OCI-LY7 (cell line): ENCODE data around the gene ESRP2.

Source experiments
- EZH2phosphoT487 ChIP-seq: fragments of 200-600 bp; sonication (generic); IDR thresholded peaks from 2 replicates; pipeline ENCODE4 v1.6.1; 2018; ENCODE audit warnings: low read depth, borderline replicate concordance, mild to moderate bottlenecking, mixed run types, antibody characterized with exemption, low read length, moderate library complexity, mixed read lengths
- TF ChIP-seq, protein P1 (sequence below): fragments of 200-600 bp; sonication (generic); conservative IDR thresholded peaks from 2 replicates; pipeline ENCODE4 v1.5.1; 2014; ENCODE audit warnings: mild to moderate bottlenecking, antibody characterized with exemption, low read length, moderate library complexity, mixed read lengths

DNA sequence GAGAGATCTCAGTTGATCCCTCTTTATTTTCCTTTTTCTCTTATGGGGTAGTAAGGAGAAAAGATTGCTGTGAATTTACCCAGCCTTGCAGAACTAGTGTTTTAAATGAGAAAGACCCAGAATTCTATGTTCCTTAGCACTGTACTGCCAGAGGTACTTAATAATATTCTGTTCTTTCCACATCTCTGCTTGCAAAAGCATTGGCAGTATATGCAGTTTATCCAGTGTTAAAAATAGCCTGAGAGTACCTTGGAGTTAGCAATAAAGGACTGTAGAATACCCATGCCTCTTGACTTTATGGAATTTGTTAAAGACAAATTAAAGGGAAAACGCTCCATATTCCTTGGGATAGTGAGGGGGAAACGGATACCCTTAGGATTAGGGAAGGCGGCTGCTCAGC is 40.3 kb upstream of the ESRP2 start:
- TF ChIP-seq, protein P1, sequence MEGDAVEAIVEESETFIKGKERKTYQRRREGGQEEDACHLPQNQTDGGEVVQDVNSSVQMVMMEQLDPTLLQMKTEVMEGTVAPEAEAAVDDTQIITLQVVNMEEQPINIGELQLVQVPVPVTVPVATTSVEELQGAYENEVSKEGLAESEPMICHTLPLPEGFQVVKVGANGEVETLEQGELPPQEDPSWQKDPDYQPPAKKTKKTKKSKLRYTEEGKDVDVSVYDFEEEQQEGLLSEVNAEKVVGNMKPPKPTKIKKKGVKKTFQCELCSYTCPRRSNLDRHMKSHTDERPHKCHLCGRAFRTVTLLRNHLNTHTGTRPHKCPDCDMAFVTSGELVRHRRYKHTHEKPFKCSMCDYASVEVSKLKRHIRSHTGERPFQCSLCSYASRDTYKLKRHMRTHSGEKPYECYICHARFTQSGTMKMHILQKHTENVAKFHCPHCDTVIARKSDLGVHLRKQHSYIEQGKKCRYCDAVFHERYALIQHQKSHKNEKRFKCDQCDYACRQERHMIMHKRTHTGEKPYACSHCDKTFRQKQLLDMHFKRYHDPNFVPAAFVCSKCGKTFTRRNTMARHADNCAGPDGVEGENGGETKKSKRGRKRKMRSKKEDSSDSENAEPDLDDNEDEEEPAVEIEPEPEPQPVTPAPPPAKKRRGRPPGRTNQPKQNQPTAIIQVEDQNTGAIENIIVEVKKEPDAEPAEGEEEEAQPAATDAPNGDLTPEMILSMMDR, result no peak
- no peak for TF ChIP-seq EZH2phosphoT487
